Uterus (tissue), 4 donors: ENCODE data around the gene OR5I1. TPM values are rescaled to one million over a fixed set of nuclear protein-coding genes. Genes with fewer than 3 reads are reported as not detected.
"Not testable (repeated sequence)": the region's sequence is repeated elsewhere in the genome, so short reads cannot be mapped to it uniquely, and the experiment has no call there.

Experiments used
- DNase-seq, 2 donors: peaks; one replicate each; pipeline ENCODE4 v3.0.0-alpha.2; 2019 to 2020
- H3K27ac ChIP-seq, 2 donors: fragments of 200-600 bp; sonication (generic); 1 replicate in 1 of 2; 2 replicates in 1 of 2; pipeline ENCODE4 v1.5.1; 2016 to 2018
- H3K27me3 ChIP-seq, 2 donors: fragments of 200-600 bp; sonication (generic); one replicate each; pipeline ENCODE4 v1.5.1; 2018 to 2019; ENCODE audit warnings: control low read depth in 1 of 2
- H3K36me3 ChIP-seq, 2 donors: fragments of 200-600 bp; sonication (generic); one replicate each; pipeline ENCODE4 v1.5.1; 2019; ENCODE audit warnings: control low read depth in 1 of 2
- H3K4me1 ChIP-seq, 2 donors: fragments of 200-600 bp; sonication (generic); one replicate each; pipeline ENCODE4 v1.5.1; 2018 to 2019; ENCODE audit warnings: control low read depth in 1 of 2
- H3K4me3 ChIP-seq, 2 donors: fragments of 200-600 bp; sonication (generic); 1 replicate in 1 of 2; 2 replicates in 1 of 2; pipeline ENCODE4 v1.5.1; 2018 to 2019; ENCODE audit warnings: mild to moderate bottlenecking in 1 of 2
- H3K9me3 ChIP-seq, 2 donors: fragments of 200-600 bp; sonication (generic); one replicate each; pipeline ENCODE4 v1.5.1; 2019; ENCODE audit warnings: control low read depth in 1 of 2
- CTCF ChIP-seq, 4 experiments: fragments of 200-600 bp in 2 of 4; fragments of 450-650 bp in 2 of 4; sonication (generic) in 2 of 4; IDR thresholded peaks; one replicate each; pipeline ENCODE4 v1.5.1; 2016 to 2019; ENCODE audit warnings: antibody characterized with exemption in 4 of 4, mild to moderate bottlenecking in 2 of 4, moderate library complexity in 1 of 4
- POLR2A ChIP-seq, 2 donors: fragments of 450-650 bp; IDR thresholded peaks; one replicate each; pipeline ENCODE4 v1.6.1; 2016; ENCODE audit warnings: antibody characterized with exemption in 2 of 2, mild to moderate bottlenecking in 1 of 2, moderate library complexity in 1 of 2
- intact Hi-C: fragments of 100-400 bp; cut with DNase I; formaldehyde crosslinking; loops from one replicate; pipeline ENCODE4 v1.15.1; 2023; ENCODE audit warnings: low total_unique reads
- total RNA-seq, 4 donors: library from RNA; depleted of rRNA in 3 of 4; stranded (reverse); fragments of >200 nt in 3 of 4; gene quantifications; one replicate each; pipeline versions ENCODE4 v1.1.0 to v1.2.4, GENCODE V29; 2014 to 2023
- donor health status: DM: yes; HTN: yes; CAD: no.

The OR5I1 gene
- total RNA-seq, 4 donors from 2014 or later, result not detected

- Histone ChIP-seq H3K9me3 (no peaks in the 10 kb centered on the region), H3K27me3 (no peaks in the 10 kb centered on the region), H3K27ac (no peak overlapping the region), H3K36me3 (no peaks in the 10 kb centered on the region), H3K4me1 (no peaks in the 10 kb centered on the region), H3K4me3 (no peak overlapping the region)
- TF ChIP-seq POLR2A (IDR thresholded peaks at IDR 0.05), result no peak
- no peak for TF ChIP-seq CTCF (IDR thresholded peaks at IDR 0.05)
- intact Hi-C loops, result no loop called here
- no peak for DNase-seq
These were observed 33.9 kb downstream of the OR5I1 start for GRCh38 chr11:55902308-55902707.

- Histone ChIP-seq H3K4me3 (no peak overlapping the region), H3K27ac (no peak overlapping the region), H3K9me3 (no peaks in the 10 kb centered on the region), H3K27me3 (no peaks in the 10 kb centered on the region), H3K4me1 (no peaks in the 10 kb centered on the region), H3K36me3 (no peaks in the 10 kb centered on the region)
- DNase-seq, result no peak
- TF ChIP-seq POLR2A (IDR thresholded peaks at IDR 0.05) (no peak), CTCF (IDR thresholded peaks at IDR 0.05) (no peak)
- intact Hi-C loops, result no loop called here
These were observed 41.0 kb downstream of the OR5I1 start for GRCh38 chr11:55895216-55895615.

GRCh38 chr11:55885481-55885880 is 50.7 kb downstream of the OR5I1 start:
- H3K27me3 ChIP-seq, H3K27ac ChIP-seq, H3K4me3 ChIP-seq, intact Hi-C loops, H3K4me1 ChIP-seq, DNase-seq, H3K36me3 ChIP-seq, H3K9me3 ChIP-seq: not testable (repeated sequence)

Other genes with a start within 250 kb of the OR5I1 start
- gene OR5D13, start 163.0 kb downstream of the OR5I1 start, total RNA-seq, result not detected
- not detected for gene OR5D14, start 140.8 kb downstream of the OR5I1 start, total RNA-seq
- not detected for gene OR5L1, start 125.0 kb downstream of the OR5I1 start, total RNA-seq
- not detected for gene OR5D18, start 116.8 kb downstream of the OR5I1 start, total RNA-seq
- gene OR5L2, start 109.2 kb downstream of the OR5I1 start, total RNA-seq, result not detected
- not detected for gene OR5D16, start 97.6 kb downstream of the OR5I1 start, total RNA-seq
- gene TRIM51, start 53.1 kb downstream of the OR5I1 start, total RNA-seq, result not detected
- gene OR5W2, start 21.8 kb downstream of the OR5I1 start, total RNA-seq, result not detected
- not detected for gene OR10AG1, start 33.5 kb upstream of the OR5I1 start, total RNA-seq
- not detected for gene OR5F1, start 58.2 kb upstream of the OR5I1 start, total RNA-seq
- gene OR5AS1, start 91.3 kb upstream of the OR5I1 start, total RNA-seq, result not detected
- gene OR8I2, start 156.9 kb upstream of the OR5I1 start, total RNA-seq, result not detected
- gene OR8H2, start 167.3 kb upstream of the OR5I1 start, total RNA-seq, result not detected
- gene OR8H3, start 186.0 kb upstream of the OR5I1 start, total RNA-seq, result not detected
- not detected for gene OR8J3, start 203.8 kb upstream of the OR5I1 start, total RNA-seq
- not detected for gene OR8K5, start 223.9 kb upstream of the OR5I1 start, total RNA-seq
- not detected for gene OR5J2, start 240.2 kb upstream of the OR5I1 start, total RNA-seq